ENCODE data around the gene MLF2.

DNA sequence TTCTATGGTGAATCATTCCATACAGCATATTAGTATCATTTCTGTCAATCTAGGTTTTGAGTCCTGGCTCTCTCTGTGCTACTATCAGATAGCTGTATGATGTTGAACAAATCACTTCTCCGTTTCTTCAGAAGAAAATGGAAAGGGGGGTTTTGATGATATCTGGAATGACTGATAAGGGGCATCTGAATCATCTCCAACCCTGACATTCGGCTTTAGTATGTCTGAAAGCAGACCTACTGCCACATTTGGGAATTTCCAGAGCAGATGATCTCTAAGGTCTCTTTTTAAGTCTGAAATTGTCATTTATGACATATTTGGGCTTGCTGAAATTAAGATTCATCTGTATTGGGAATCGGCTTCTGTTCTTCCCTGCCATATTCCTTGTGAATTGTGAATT lies 10.1 kb downstream of the MLF2 start:
- TF ChIP-seq, protein P1, sequence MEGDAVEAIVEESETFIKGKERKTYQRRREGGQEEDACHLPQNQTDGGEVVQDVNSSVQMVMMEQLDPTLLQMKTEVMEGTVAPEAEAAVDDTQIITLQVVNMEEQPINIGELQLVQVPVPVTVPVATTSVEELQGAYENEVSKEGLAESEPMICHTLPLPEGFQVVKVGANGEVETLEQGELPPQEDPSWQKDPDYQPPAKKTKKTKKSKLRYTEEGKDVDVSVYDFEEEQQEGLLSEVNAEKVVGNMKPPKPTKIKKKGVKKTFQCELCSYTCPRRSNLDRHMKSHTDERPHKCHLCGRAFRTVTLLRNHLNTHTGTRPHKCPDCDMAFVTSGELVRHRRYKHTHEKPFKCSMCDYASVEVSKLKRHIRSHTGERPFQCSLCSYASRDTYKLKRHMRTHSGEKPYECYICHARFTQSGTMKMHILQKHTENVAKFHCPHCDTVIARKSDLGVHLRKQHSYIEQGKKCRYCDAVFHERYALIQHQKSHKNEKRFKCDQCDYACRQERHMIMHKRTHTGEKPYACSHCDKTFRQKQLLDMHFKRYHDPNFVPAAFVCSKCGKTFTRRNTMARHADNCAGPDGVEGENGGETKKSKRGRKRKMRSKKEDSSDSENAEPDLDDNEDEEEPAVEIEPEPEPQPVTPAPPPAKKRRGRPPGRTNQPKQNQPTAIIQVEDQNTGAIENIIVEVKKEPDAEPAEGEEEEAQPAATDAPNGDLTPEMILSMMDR (IDR thresholded peaks at IDR 0.05 in 2 of 3, conservative IDR thresholded peaks at IDR 0.05 in 1 of 3; ENCODE audit: insufficient read depth in 2 of 3, low read depth in 1 of 3, low read length in 3 of 3), result no peak
- TF ChIP-seq SMAD1 (IDR thresholded peaks at IDR 0.05; ENCODE audit: low read depth, low read length, partially characterized antibody), result no peak
- TF ChIP-seq, protein P2, sequence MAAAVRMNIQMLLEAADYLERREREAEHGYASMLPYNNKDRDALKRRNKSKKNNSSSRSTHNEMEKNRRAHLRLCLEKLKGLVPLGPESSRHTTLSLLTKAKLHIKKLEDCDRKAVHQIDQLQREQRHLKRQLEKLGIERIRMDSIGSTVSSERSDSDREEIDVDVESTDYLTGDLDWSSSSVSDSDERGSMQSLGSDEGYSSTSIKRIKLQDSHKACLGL (CRISPR knock-in tag; IDR thresholded peaks at IDR 0.05; ENCODE audit: borderline replicate concordance, poor library complexity, severe bottlenecking), result no peak
- TF ChIP-seq, protein P3, sequence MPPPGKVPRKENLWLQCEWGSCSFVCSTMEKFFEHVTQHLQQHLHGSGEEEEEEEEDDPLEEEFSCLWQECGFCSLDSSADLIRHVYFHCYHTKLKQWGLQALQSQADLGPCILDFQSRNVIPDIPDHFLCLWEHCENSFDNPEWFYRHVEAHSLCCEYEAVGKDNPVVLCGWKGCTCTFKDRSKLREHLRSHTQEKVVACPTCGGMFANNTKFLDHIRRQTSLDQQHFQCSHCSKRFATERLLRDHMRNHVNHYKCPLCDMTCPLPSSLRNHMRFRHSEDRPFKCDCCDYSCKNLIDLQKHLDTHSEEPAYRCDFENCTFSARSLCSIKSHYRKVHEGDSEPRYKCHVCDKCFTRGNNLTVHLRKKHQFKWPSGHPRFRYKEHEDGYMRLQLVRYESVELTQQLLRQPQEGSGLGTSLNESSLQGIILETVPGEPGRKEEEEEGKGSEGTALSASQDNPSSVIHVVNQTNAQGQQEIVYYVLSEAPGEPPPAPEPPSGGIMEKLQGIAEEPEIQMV (tag; conservative IDR thresholded peaks at IDR 0.05; ENCODE audit: low read depth), result no peak
- no peak for TF ChIP-seq PHF21A (IDR thresholded peaks at IDR 0.05; ENCODE audit: borderline replicate concordance, low read depth)
- TF ChIP-seq RBM15 (IDR thresholded peaks at IDR 0.05; ENCODE audit: insufficient read depth, low read length), result no peak
- TF ChIP-seq ZNF121 (CRISPR knock-in tag; conservative IDR thresholded peaks at IDR 0.05), result no peak
- TF ChIP-seq TCF7 (IDR thresholded peaks at IDR 0.05; ENCODE audit: borderline replicate concordance), result no peak
- no peak for TF ChIP-seq POLR2B (IDR thresholded peaks at IDR 0.05; ENCODE audit: low read depth, partially characterized antibody)
- TF ChIP-seq HMG20A (CRISPR knock-in tag; conservative IDR thresholded peaks at IDR 0.05), result no peak
- no peak for TF ChIP-seq JUN (IDR thresholded peaks at IDR 0.05; ENCODE audit: borderline replicate concordance, low read depth, low read length)
- no peak for TF ChIP-seq JUN (CRISPR knock-in tag; IDR thresholded peaks at IDR 0.05; ENCODE audit: borderline replicate concordance)
- TF ChIP-seq ZBTB7A (IDR thresholded peaks at IDR 0.05; ENCODE audit: borderline replicate concordance, control insufficient read depth, low read depth, low read length), result no peak
- no peak for TF ChIP-seq NCOA1 (IDR thresholded peaks at IDR 0.05; ENCODE audit: low read depth)
- no peak for TF ChIP-seq ZNF431 (CRISPR knock-in tag; IDR thresholded peaks at IDR 0.05)

Measured in K562 (cell line).